ENCODE results near the gene CACNA1D. TPM values are rescaled to one million over a fixed set of nuclear protein-coding genes. Genes with fewer than 3 reads are reported as not detected.

CACNA1D gene
- total RNA-seq, 4 donors from 2014 or later = 5.7 to 38.2 (median 20.0) TPM

DNA sequence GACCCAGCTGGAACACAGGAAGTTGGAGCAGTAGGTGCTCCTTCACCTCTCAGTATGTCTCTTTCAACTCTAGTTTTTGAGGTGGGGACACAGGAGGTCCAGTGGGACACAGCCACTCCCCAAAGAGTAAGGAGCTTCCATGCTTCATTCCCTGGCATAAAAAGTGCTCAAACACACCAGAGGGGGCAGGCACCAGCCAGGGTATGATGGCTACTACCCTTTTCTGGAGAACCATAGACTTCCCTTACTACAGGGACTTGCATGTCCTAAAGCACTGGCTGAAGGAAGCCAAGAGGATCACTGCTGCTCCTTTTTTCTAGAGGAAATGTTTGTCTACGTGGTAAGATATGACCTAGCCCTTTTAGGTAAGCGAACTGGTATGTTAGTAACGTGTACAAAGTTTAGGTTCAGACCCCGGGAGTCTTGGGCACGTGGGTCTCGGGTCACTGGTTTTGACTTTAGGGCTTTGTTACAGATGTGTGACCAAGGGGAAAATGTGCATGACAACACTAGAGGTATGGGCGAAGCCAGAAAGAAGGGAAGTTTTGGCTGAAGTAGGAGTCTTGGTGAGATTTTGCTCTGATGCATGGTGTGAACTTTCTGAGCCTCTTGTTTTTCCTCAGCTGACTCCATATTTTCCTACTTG, 363.8 kb downstream of the CACNA1D start:
- peak overlapping the region in 2 of 4 donors; percentile 21 to 41 for H3K27ac ChIP-seq
- WGBS, 2 donors = 66% methylated on average over 7 of the region's 7 CpGs

DNA sequence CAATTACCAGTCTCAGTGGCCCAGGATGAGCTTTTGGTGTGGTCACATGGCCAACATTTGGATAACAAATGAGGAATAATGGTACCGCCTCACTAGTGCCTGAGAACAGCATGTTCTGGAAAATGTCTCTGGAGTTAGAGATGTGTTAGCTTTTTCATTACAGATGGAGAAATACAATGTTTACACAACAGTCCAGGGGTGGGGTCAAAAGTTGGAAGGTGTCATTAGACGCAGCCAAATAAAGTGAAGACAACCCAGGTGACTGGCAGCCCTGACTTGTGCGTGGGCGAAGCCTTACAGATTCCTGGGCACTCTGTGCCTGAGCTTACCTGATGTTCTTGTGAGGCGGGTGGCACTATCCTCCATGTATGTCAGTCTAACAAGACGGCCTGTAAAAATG, 364.8 kb downstream of the CACNA1D start:
- Histone ChIP-seq H3K36me3 (peaks cover 0 to 49% (median 3%) of the 10 kb centered on the region in 3 donors), H3K27me3 (no peaks in the 10 kb centered on the region), H3K27ac (peak overlapping the region in 2 of 4 donors; percentile 21 to 41), H3K9me3 (no peaks in the 10 kb centered on the region), H3K4me1 (no peaks in the 10 kb centered on the region), H3K4me3 (no peak overlapping the region)
- DNase-seq (ENCODE audit: low spot score in 2 of 2) = no peak
- WGBS, 2 donors = 86% methylated on average over 6 of the region's 6 CpGs
- TF ChIP-seq EP300 (IDR thresholded peaks at IDR 0.05) (no peak), POLR2A (IDR thresholded peaks at IDR 0.05) (no peak)
- TF ChIP-seq, protein P1, sequence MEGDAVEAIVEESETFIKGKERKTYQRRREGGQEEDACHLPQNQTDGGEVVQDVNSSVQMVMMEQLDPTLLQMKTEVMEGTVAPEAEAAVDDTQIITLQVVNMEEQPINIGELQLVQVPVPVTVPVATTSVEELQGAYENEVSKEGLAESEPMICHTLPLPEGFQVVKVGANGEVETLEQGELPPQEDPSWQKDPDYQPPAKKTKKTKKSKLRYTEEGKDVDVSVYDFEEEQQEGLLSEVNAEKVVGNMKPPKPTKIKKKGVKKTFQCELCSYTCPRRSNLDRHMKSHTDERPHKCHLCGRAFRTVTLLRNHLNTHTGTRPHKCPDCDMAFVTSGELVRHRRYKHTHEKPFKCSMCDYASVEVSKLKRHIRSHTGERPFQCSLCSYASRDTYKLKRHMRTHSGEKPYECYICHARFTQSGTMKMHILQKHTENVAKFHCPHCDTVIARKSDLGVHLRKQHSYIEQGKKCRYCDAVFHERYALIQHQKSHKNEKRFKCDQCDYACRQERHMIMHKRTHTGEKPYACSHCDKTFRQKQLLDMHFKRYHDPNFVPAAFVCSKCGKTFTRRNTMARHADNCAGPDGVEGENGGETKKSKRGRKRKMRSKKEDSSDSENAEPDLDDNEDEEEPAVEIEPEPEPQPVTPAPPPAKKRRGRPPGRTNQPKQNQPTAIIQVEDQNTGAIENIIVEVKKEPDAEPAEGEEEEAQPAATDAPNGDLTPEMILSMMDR (IDR thresholded peaks at IDR 0.05) = no peak

More for the DNA sequence above, 363.8 kb downstream of the CACNA1D start:
- no peaks in the 10 kb centered on the region for H3K9me3 ChIP-seq
- H3K27me3 ChIP-seq = no peaks in the 10 kb centered on the region
- TF ChIP-seq EP300 (IDR thresholded peaks at IDR 0.05) = no peak
- TF ChIP-seq, protein P1 (IDR thresholded peaks at IDR 0.05) = no peak
- no peak for TF ChIP-seq POLR2A (IDR thresholded peaks at IDR 0.05)
- no peaks in the 10 kb centered on the region for H3K4me1 ChIP-seq
- no peak overlapping the region for H3K4me3 ChIP-seq
- peaks cover 0 to 39% (median 0%) of the 10 kb centered on the region in 3 donors for H3K36me3 ChIP-seq
- DNase-seq (ENCODE audit: low spot score in 2 of 2) = no peak

DNA sequence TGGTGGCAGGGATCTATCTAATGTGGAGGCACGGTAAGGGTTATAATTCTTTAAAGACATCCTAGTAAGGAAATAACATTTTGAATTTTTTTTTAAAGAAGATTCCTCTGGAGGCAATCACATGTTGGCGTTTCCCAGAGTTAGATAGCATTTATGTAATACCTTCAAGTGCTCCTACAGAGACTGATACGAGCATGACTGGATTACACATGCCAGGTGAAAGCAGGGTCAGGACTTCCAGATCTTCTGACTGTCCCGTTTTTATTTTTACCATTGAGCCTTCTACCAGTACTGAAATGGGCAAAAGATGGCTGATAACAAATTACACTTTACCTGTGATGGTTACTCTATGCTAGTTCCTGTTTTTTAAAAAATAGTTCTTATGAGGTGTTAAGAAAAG, 365.8 kb downstream of the CACNA1D start:
- WGBS, 2 donors = 76 to 88% methylated on average over 4 of the region's 4 CpGs
- Histone ChIP-seq H3K27me3 (no peaks in the 10 kb centered on the region), H3K27ac (no peak overlapping the region), H3K9me3 (no peaks in the 10 kb centered on the region), H3K4me1 (no peaks in the 10 kb centered on the region), H3K4me3 (no peak overlapping the region), H3K36me3 (peaks cover 0 to 59% (median 7%) of the 10 kb centered on the region in 3 donors)
- TF ChIP-seq EP300 (IDR thresholded peaks at IDR 0.05) (no peak), POLR2A (IDR thresholded peaks at IDR 0.05) (no peak)
- TF ChIP-seq, protein P1 (IDR thresholded peaks at IDR 0.05) = no peak
- DNase-seq (ENCODE audit: low spot score in 2 of 2) = no peak

DNA sequence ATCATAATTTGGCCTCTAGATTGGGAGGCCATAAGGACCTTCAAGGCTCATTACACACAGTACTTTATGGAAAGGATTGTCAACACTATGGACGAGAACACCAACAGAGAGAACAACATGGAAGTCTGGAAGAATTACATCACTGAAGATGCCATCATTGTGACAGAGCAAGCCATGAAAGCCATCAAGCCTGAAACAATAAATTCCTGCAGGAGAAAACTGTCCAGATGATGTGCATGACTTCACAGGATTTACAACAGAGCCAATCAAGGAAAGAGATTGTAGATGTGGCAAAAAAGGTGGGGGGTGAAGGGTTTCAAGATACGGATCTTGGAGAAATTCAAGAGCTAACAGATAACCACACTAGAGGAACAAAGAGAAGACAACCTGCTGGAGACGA, 367.8 kb downstream of the CACNA1D start:
- WGBS, 2 donors = 88 to 96% methylated on average over 3 of the region's 3 CpGs
- Histone ChIP-seq H3K27ac (no peak overlapping the region), H3K4me1 (no peaks in the 10 kb centered on the region), H3K9me3 (no peaks in the 10 kb centered on the region), H3K27me3 (no peaks in the 10 kb centered on the region), H3K4me3 (no peak overlapping the region), H3K36me3 (peaks cover 0 to 80% (median 7%) of the 10 kb centered on the region in 3 donors)
- DNase-seq (ENCODE audit: low spot score in 2 of 2) = no peak
- TF ChIP-seq POLR2A (IDR thresholded peaks at IDR 0.05) (no peak), EP300 (IDR thresholded peaks at IDR 0.05) (no peak)
- TF ChIP-seq, protein P1 (IDR thresholded peaks at IDR 0.05) = no peak

DNA sequence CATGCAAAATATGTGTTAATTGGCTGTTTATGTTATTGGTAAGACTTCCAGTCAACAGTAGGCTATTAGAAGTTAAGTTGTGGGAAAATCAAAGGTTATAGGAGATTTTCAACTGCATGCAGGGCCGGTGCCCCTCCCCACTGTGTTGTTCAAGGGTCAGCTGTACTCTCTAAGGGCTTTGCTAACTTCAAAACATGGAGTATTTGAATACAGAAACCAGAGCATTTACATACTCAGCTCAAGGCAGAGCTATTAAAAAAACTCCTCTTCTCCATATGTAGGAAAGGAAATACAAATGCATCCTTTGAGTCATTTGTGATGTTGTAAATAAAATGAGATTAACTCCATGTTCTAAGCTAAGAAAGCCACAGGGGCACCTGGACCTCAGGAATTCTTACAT, 368.7 kb downstream of the CACNA1D start:
- no peak for DNase-seq (ENCODE audit: low spot score in 2 of 2)
- no peak overlapping the region for H3K27ac ChIP-seq
- no peaks in the 10 kb centered on the region for H3K27me3 ChIP-seq
- TF ChIP-seq, protein P1 (IDR thresholded peaks at IDR 0.05) = no peak
- no peak for TF ChIP-seq EP300 (IDR thresholded peaks at IDR 0.05)
- no peak for TF ChIP-seq POLR2A (IDR thresholded peaks at IDR 0.05)
- peaks cover 0 to 89% (median 7%) of the 10 kb centered on the region in 3 donors for H3K36me3 ChIP-seq
- H3K9me3 ChIP-seq = no peaks in the 10 kb centered on the region
- no peaks in the 10 kb centered on the region for H3K4me1 ChIP-seq
- 89% methylated on average over 1 of the region's 1 CpG for WGBS, 2 donors
- H3K4me3 ChIP-seq = no peak overlapping the region
